Stimulated activated effector memory CD8-positive, alpha-beta T cell treated with anti-CD3 and anti-CD28 coated beads, Interleukin-12 subunit alpha, Interleukin-12 subunit beta, amount 100 ng/mL, for 72 hours (primary cell): ENCODE measurements around the gene TMEM204.

Source experiments
- ATAC-seq: fragments of 150-1000 bp; cut with Tn5 transposase; 2 replicates; pipeline ENCODE4 v1.10.0; 2021
- DNase-seq, 2 donors: peaks; one replicate each; pipeline ENCODE4 v3.0.0; 2021 to 2022; ENCODE audit warnings: low spot score in 2 of 2
- H3K27ac Mint-ChIP-seq: one replicate; pipeline ENCODE4 v1.8.0; 2022; ENCODE audit warnings: mild to moderate bottlenecking, mixed read lengths
- H3K36me3 Mint-ChIP-seq: one replicate; pipeline ENCODE4 v1.8.0; 2022; ENCODE audit warnings: mild to moderate bottlenecking, mixed read lengths
- H3K4me1 Mint-ChIP-seq: one replicate; pipeline ENCODE4 v1.8.0; 2022; ENCODE audit warnings: mixed read lengths
- H3K4me3 Mint-ChIP-seq: one replicate; pipeline ENCODE4 v1.8.0; 2022; ENCODE audit warnings: mild to moderate bottlenecking, mixed read lengths
- H3K9me3 Mint-ChIP-seq: one replicate; pipeline ENCODE4 v1.8.0; 2022; ENCODE audit warnings: mixed read lengths

The TMEM204 gene

GRCh38 chr16:1565083-1565805 lies 31.8 kb downstream of the TMEM204 start:
- Mint-ChIP-seq H3K27ac (no peak overlapping the region), H3K36me3 (no peaks in the 10 kb centered on the region), H3K4me3 (no peak overlapping the region), H3K9me3 (no peaks in the 10 kb centered on the region), H3K4me1 (peaks cover 18% of the 10 kb centered on the region)
- ATAC-seq = no peak
- no peak for DNase-seq

- H3K9me3 Mint-ChIP-seq = no peaks in the 10 kb centered on the region
- ATAC-seq (no peak), DNase-seq (no peak)
- H3K27ac Mint-ChIP-seq = no peak overlapping the region
- H3K36me3 Mint-ChIP-seq = no peaks in the 10 kb centered on the region
- peaks cover 18% of the 10 kb centered on the region for H3K4me1 Mint-ChIP-seq
- H3K4me3 Mint-ChIP-seq = no peak overlapping the region
These were observed 34.5 kb downstream of the TMEM204 start for GRCh38 chr16:1567988-1568387.

GRCh38 chr16:1571012-1571671 lies 37.7 kb downstream of the TMEM204 start:
- peaks cover 14% of the 10 kb centered on the region for H3K4me1 Mint-ChIP-seq
- no peak for ATAC-seq
- H3K9me3 Mint-ChIP-seq = no peaks in the 10 kb centered on the region
- no peak overlapping the region for H3K27ac Mint-ChIP-seq
- no peak for DNase-seq
- H3K36me3 Mint-ChIP-seq = no peaks in the 10 kb centered on the region
- H3K4me3 Mint-ChIP-seq = no peak overlapping the region

- Mint-ChIP-seq H3K4me1 (peaks cover 5% of the 10 kb centered on the region), H3K9me3 (no peaks in the 10 kb centered on the region), H3K4me3 (no peak overlapping the region), H3K36me3 (no peaks in the 10 kb centered on the region), H3K27ac (no peak overlapping the region)
- ATAC-seq (no peak), DNase-seq (no peak)
These were observed 39.2 kb downstream of the TMEM204 start for GRCh38 chr16:1572673-1573072.

GRCh38 chr16:1573301-1573700 lies 39.8 kb downstream of the TMEM204 start:
- DNase-seq (no peak), ATAC-seq (no peak)
- H3K4me1 Mint-ChIP-seq = peaks cover 5% of the 10 kb centered on the region
- H3K27ac Mint-ChIP-seq = no peak overlapping the region
- no peaks in the 10 kb centered on the region for H3K9me3 Mint-ChIP-seq
- no peaks in the 10 kb centered on the region for H3K36me3 Mint-ChIP-seq
- H3K4me3 Mint-ChIP-seq = no peak overlapping the region

GRCh38 chr16:1575578-1575977 lies 42.1 kb downstream of the TMEM204 start:
- H3K27ac Mint-ChIP-seq = no peak overlapping the region
- no peak for ATAC-seq
- H3K9me3 Mint-ChIP-seq = no peaks in the 10 kb centered on the region
- H3K36me3 Mint-ChIP-seq = no peaks in the 10 kb centered on the region
- H3K4me1 Mint-ChIP-seq = peaks cover 5% of the 10 kb centered on the region
- no peak for DNase-seq
- H3K4me3 Mint-ChIP-seq = no peak overlapping the region

- ATAC-seq = peak; percentile 40
- H3K9me3 Mint-ChIP-seq = no peaks in the 10 kb centered on the region
- no peak overlapping the region for H3K4me3 Mint-ChIP-seq
These were observed 45.7 kb downstream of the TMEM204 start for GRCh38 chr16:1579214-1579613.

GRCh38 chr16:1580256-1580655 lies 46.8 kb downstream of the TMEM204 start:
- DNase-seq (no peak), ATAC-seq (no peak)
- H3K36me3 Mint-ChIP-seq = no peaks in the 10 kb centered on the region
- no peak overlapping the region for H3K27ac Mint-ChIP-seq
- H3K9me3 Mint-ChIP-seq = no peaks in the 10 kb centered on the region
- peaks cover 5% of the 10 kb centered on the region for H3K4me1 Mint-ChIP-seq
- no peak overlapping the region for H3K4me3 Mint-ChIP-seq

More at GRCh38 chr16:1579214-1579613, 45.7 kb downstream of the TMEM204 start:
- Mint-ChIP-seq H3K36me3 (no peaks in the 10 kb centered on the region), H3K4me1 (peaks cover 5% of the 10 kb centered on the region), H3K27ac (no peak overlapping the region)
- no peak for DNase-seq

GRCh38 chr16:1580956-1581355 lies 47.5 kb downstream of the TMEM204 start:
- no peaks in the 10 kb centered on the region for H3K4me1 Mint-ChIP-seq
- ATAC-seq (no peak), DNase-seq (no peak)
- H3K36me3 Mint-ChIP-seq = no peaks in the 10 kb centered on the region
- no peaks in the 10 kb centered on the region for H3K9me3 Mint-ChIP-seq
- no peak overlapping the region for H3K4me3 Mint-ChIP-seq
- no peak overlapping the region for H3K27ac Mint-ChIP-seq

- Mint-ChIP-seq H3K4me1 (no peaks in the 10 kb centered on the region), H3K27ac (no peak overlapping the region), H3K9me3 (no peaks in the 10 kb centered on the region), H3K36me3 (no peaks in the 10 kb centered on the region), H3K4me3 (no peak overlapping the region)
- no peak for ATAC-seq
- DNase-seq = no peak
These were observed 48.3 kb downstream of the TMEM204 start for GRCh38 chr16:1581804-1582203.

- ATAC-seq = no peak
- Mint-ChIP-seq H3K4me1 (no peaks in the 10 kb centered on the region), H3K36me3 (no peaks in the 10 kb centered on the region), H3K27ac (no peak overlapping the region), H3K9me3 (no peaks in the 10 kb centered on the region), H3K4me3 (no peak overlapping the region)
- no peak for DNase-seq
These were observed 49.7 kb downstream of the TMEM204 start for GRCh38 chr16:1583180-1583579.

- DNase-seq (no peak), ATAC-seq (no peak)
- Mint-ChIP-seq H3K4me1 (no peaks in the 10 kb centered on the region), H3K27ac (no peak overlapping the region), H3K9me3 (no peaks in the 10 kb centered on the region), H3K36me3 (no peaks in the 10 kb centered on the region), H3K4me3 (no peak overlapping the region)
These were observed 51.5 kb downstream of the TMEM204 start for GRCh38 chr16:1584926-1585484.

- H3K4me1 Mint-ChIP-seq = no peaks in the 10 kb centered on the region
- no peak for ATAC-seq
These were observed 56.9 kb downstream of the TMEM204 start for GRCh38 chr16:1590366-1590765.

GRCh38 chr16:1590930-1591705 lies 57.7 kb downstream of the TMEM204 start:
- Mint-ChIP-seq H3K36me3 (peaks cover 5% of the 10 kb centered on the region), H3K4me3 (no peak overlapping the region), H3K4me1 (no peaks in the 10 kb centered on the region)

More at GRCh38 chr16:1590366-1590765, 56.9 kb downstream of the TMEM204 start:
- DNase-seq = no peak
- Mint-ChIP-seq H3K4me3 (no peak overlapping the region), H3K36me3 (peaks cover 5% of the 10 kb centered on the region), H3K27ac (no peak overlapping the region), H3K9me3 (no peaks in the 10 kb centered on the region)

GRCh38 chr16:1592446-1592845 lies 59.0 kb downstream of the TMEM204 start:
- H3K4me3 Mint-ChIP-seq = no peak overlapping the region
- H3K36me3 Mint-ChIP-seq = peaks cover 5% of the 10 kb centered on the region
- no peak for DNase-seq
- H3K4me1 Mint-ChIP-seq = no peaks in the 10 kb centered on the region
- ATAC-seq = no peak
- no peaks in the 10 kb centered on the region for H3K9me3 Mint-ChIP-seq
- no peak overlapping the region for H3K27ac Mint-ChIP-seq

More at GRCh38 chr16:1590930-1591705, 57.7 kb downstream of the TMEM204 start:
- DNase-seq = no peak
- ATAC-seq = no peak
- H3K27ac Mint-ChIP-seq = peak overlapping the region; percentile 65
- no peaks in the 10 kb centered on the region for H3K9me3 Mint-ChIP-seq
